HG03175 (cell line): ENCODE results near the gene OR4C15.

Experiments used
- ATAC-seq: cut with Tn5 transposase; IDR thresholded peaks from one replicate; pipeline ENCODE4 v1.9.1; 2021; ENCODE audit warnings: mild to moderate bottlenecking, moderate library complexity; ENCODE audit not compliant: unreplicated experiment

Gene OR4C15

GRCh38 chr11:55554169-55554568, at the start of gene OR4C15:
Gene OR4C15, plus strand, starts transcription at chr11:55554469. Its CDS starts 0 bp downstream, at chr11:55554469.
- ATAC-seq: no peak

GRCh38 chr11:55571828-55572227, 17.6 kb downstream of the OR4C15 start, which contains the start of gene OR4C16:
Gene OR4C16, plus strand, starts transcription at chr11:55572128. Its CDS starts 0 bp downstream, at chr11:55572128.
- ATAC-seq: no peak

- ATAC-seq: no peak
Observed at GRCh38 chr11:55572548-55572947, 18.3 kb downstream of the OR4C15 start.
